Esophagus muscularis mucosa (tissue), 4 donors: ENCODE measurements around the gene COL5A1. TPM values are rescaled to one million over a fixed set of nuclear protein-coding genes. Genes with fewer than 3 reads are reported as not detected.
A peak's percentile ranks its signal among the peaks of the same experiment; 100 is the strongest.

Experiments used
- DNase-seq: peaks from one replicate; pipeline ENCODE4 v3.0.0-alpha.2; 2017; ENCODE audit errors: extremely low spot score
- H3K27ac ChIP-seq, 4 donors: fragments of 200-600 bp; sonication (generic); replicated peaks in 1 of 4; 1 replicate in 3 of 4; 2 replicates in 1 of 4; pipeline ENCODE4 v1.5.1; 2016 to 2019; ENCODE audit warnings: mild to moderate bottlenecking in 1 of 4
- H3K27me3 ChIP-seq, 4 donors: fragments of 200-600 bp; sonication (generic); one replicate each; pipeline versions ENCODE4 v1.5.1 to v1.6.0; 2016 to 2019
- H3K36me3 ChIP-seq, 4 donors: fragments of 200-600 bp; sonication (generic); one replicate each; pipeline ENCODE4 v1.5.1; 2016 to 2019
- H3K4me1 ChIP-seq, 4 donors: fragments of 200-600 bp; sonication (generic); one replicate each; pipeline ENCODE4 v1.5.1; 2016 to 2019
- H3K4me3 ChIP-seq, 4 donors: fragments of 200-600 bp; sonication (generic); 1 replicate in 2 of 4; 2 replicates in 2 of 4; pipeline ENCODE4 v1.5.1; 2016 to 2019; ENCODE audit warnings: mild to moderate bottlenecking in 4 of 4, moderate library complexity in 1 of 4
- H3K9me3 ChIP-seq, 4 donors: fragments of 200-600 bp; sonication (generic); 1 replicate in 3 of 4; 2 replicates in 1 of 4; pipeline ENCODE4 v1.5.1; 2016 to 2019
- EP300 ChIP-seq: sonication (generic); formaldehyde crosslinking; IDR thresholded peaks from one replicate; pipeline ENCODE4 v1.6.1; 2017; ENCODE audit warnings: antibody characterized with exemption
- POLR2A ChIP-seq: fragments of 450-650 bp; IDR thresholded peaks from one replicate; pipeline ENCODE4 v1.6.1; 2017; ENCODE audit warnings: antibody characterized with exemption, moderate library complexity, mild to moderate bottlenecking, low read depth
- POLR2AphosphoS5 ChIP-seq, 2 donors: sonication (generic); formaldehyde crosslinking; IDR thresholded peaks; one replicate each; pipeline ENCODE4 v1.6.1; 2017; ENCODE audit warnings: antibody characterized with exemption in 2 of 2
- WGBS: methylation state at CpG from one replicate; pipeline ENCODE4 v1.1.5; 2018; 5-methylcytosine and 5-hydroxymethylcytosine counted together
- intact Hi-C: fragments of 100-400 bp; cut with DNase I; formaldehyde crosslinking; loops from one replicate; pipeline ENCODE4 v1.15.1; 2023
- total RNA-seq, 4 donors: library from RNA; depleted of rRNA; stranded (reverse); fragments of >200 nt; gene quantifications; one replicate each; pipeline versions ENCODE4 v1.1.0 to v1.2.1, GENCODE V29; 2016
- TF ChIP-seq, protein P1 (sequence below), 3 experiments: fragments of 200-600 bp in 2 of 3; fragments of 450-650 bp in 1 of 3; sonication (generic) in 2 of 3; IDR thresholded peaks; one replicate each; pipeline ENCODE4 v1.5.1; 2017 to 2019; ENCODE audit warnings: antibody characterized with exemption in 3 of 3, mild to moderate bottlenecking in 2 of 3, moderate library complexity in 1 of 3

Gene COL5A1
- total RNA-seq, 4 donors from 2014 or later, result 36.0 to 89.5 (median 56.4) TPM

DNA sequence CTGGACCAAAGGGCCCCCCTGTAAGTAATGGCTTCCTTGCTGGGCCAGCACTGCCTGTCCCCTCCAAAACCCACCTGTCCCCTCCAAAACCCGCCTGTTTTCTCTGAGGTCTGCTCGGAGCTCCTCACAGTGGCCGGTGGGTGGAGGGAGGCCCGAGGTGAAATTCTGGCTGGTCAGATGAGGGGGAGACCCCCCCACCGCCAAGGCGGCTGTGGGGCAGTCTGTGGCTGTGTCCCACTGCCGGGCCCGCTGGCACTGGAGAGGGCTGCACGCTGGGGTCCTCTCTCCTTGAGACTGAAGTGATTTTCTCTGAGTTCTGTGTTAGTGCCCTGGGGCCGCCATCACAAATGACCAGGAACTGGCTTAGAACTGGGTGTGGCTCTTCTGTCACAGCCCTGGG lies 155.3 kb downstream of the COL5A1 start:
- TF ChIP-seq, protein P1, sequence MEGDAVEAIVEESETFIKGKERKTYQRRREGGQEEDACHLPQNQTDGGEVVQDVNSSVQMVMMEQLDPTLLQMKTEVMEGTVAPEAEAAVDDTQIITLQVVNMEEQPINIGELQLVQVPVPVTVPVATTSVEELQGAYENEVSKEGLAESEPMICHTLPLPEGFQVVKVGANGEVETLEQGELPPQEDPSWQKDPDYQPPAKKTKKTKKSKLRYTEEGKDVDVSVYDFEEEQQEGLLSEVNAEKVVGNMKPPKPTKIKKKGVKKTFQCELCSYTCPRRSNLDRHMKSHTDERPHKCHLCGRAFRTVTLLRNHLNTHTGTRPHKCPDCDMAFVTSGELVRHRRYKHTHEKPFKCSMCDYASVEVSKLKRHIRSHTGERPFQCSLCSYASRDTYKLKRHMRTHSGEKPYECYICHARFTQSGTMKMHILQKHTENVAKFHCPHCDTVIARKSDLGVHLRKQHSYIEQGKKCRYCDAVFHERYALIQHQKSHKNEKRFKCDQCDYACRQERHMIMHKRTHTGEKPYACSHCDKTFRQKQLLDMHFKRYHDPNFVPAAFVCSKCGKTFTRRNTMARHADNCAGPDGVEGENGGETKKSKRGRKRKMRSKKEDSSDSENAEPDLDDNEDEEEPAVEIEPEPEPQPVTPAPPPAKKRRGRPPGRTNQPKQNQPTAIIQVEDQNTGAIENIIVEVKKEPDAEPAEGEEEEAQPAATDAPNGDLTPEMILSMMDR (IDR thresholded peaks at IDR 0.05), result no peak
- TF ChIP-seq EP300 (no peak), POLR2AphosphoS5 (IDR thresholded peaks at IDR 0.05) (no peak), POLR2A (no peak)

DNA sequence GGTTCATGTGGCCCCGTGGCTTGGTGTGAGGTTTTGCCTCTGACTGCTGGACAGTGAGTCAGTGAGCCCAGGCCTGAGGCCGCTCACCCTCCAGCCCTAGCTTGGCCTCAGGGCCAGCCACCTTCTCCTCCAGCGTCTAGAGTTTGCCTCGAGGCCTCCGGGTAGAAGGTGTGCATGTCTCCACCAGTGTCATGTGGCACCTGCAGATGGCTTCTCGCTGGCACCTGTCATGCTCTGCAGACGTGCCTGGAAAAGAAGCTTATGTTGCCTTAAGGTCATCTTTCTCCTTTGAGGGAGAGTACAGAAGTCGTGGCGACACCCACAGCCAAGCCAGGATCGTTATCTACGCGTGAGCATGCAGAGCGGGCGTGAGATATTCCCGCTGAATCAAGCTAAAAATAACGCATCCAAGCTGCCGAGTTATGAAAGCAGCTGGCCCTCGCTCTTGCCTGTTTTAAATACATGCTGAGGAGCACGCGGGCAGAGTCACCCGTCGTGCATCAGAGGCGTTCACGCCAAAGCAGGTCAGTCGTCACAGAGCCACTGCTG lies 159.3 kb downstream of the COL5A1 start:
- H3K27ac ChIP-seq, result peak overlapping the region in 2 of 4 donors; percentile 37 to 62
- H3K9me3 ChIP-seq, result no peaks in the 10 kb centered on the region
- no peak for DNase-seq
- H3K4me3 ChIP-seq, result no peak overlapping the region
- WGBS, result 67% methylated on average over 21 of the region's 25 CpGs
- intact Hi-C loops, result no loop called here
- peaks cover 0 to 19% (median 13%) of the 10 kb centered on the region in 4 donors for H3K4me1 ChIP-seq
- H3K27me3 ChIP-seq, result no peaks in the 10 kb centered on the region
- TF ChIP-seq, protein P1 (IDR thresholded peaks at IDR 0.05), result no peak
- TF ChIP-seq POLR2A (no peak), EP300 (no peak), POLR2AphosphoS5 (IDR thresholded peaks at IDR 0.05) (peak; percentile 25 to 62)
- H3K36me3 ChIP-seq, result peaks cover 4 to 94% (median 56%) of the 10 kb centered on the region in 4 donors

More for the DNA sequence above, 155.3 kb downstream of the COL5A1 start:
- DNase-seq, result no peak
- H3K4me1 ChIP-seq, result peaks cover 0 to 29% (median 13%) of the 10 kb centered on the region in 4 donors
- WGBS, result 94% methylated on average over 9 of the region's 10 CpGs
- peaks cover 6 to 85% (median 40%) of the 10 kb centered on the region in 4 donors for H3K36me3 ChIP-seq
- no peaks in the 10 kb centered on the region for H3K27me3 ChIP-seq
- no peak overlapping the region for H3K4me3 ChIP-seq
- no peaks in the 10 kb centered on the region for H3K9me3 ChIP-seq
- H3K27ac ChIP-seq, result no peak overlapping the region
- intact Hi-C loops, result no loop called here

DNA sequence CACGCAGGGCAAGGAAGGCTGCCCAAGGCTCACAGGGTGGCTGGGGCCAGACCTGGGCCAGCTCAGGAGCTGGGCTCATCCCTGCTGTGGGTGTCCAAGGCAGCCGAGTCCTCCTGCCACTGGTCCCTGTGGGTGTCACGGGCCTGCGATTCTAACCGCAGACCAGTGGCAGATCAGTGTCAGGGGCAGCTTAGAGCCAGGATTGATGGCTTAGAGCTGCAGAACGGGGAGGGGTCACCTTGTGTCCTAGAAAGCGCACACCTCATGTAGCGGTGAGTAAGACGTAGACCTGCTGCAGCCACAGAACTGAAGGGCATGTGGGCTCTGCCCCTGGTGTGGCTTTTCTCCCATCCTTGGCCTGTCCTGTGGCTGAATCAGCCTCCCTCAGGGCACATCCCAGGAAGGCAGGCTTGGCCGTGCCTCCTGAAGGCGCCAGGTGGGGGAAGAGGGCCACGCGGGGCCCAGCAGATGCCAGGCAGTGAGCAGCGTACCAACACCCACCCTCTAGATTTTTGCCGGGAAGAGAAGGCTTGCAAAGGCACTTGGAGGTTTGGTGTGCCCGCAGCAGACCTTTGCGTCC lies 160.7 kb downstream of the COL5A1 start:
- H3K36me3 ChIP-seq, result peaks cover 4 to 86% (median 54%) of the 10 kb centered on the region in 4 donors

DNA sequence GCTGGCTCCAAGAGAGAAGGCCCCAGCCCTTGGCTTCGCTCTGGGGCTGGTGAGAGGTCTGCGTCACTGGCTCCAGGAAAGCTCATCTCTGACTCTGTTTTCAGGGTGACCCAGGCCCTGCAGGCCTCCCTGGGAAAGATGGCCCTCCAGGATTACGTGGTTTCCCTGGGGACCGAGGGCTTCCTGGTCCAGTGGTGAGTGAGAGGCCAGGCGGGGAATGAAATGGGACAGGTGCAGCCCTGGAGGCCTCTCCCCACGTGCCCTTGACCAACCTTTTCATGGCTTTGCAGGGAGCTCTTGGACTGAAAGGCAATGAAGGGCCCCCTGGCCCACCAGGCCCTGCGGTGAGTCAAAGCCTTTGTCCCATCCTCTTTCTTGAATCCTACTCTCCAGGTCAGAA lies 163.3 kb downstream of the COL5A1 start:
- TF ChIP-seq EP300, result no peak
- no peak for TF ChIP-seq POLR2A
- TF ChIP-seq POLR2AphosphoS5 (IDR thresholded peaks at IDR 0.05), result no peak
- TF ChIP-seq, protein P1 (IDR thresholded peaks at IDR 0.05), result no peak

More for the DNA sequence above, 160.7 kb downstream of the COL5A1 start:
- no peak for TF ChIP-seq POLR2A
- TF ChIP-seq POLR2AphosphoS5 (IDR thresholded peaks at IDR 0.05), result no peak
- TF ChIP-seq EP300, result no peak
- TF ChIP-seq, protein P1 (IDR thresholded peaks at IDR 0.05), result no peak
- no peak for DNase-seq
- Histone ChIP-seq H3K27ac (no peak overlapping the region), H3K9me3 (no peaks in the 10 kb centered on the region), H3K27me3 (no peaks in the 10 kb centered on the region), H3K4me1 (peaks cover 5 to 33% (median 21%) of the 10 kb centered on the region in 4 donors), H3K4me3 (no peak overlapping the region)
- intact Hi-C loops, result no loop called here
- 91% methylated on average over 15 of the region's 17 CpGs for WGBS

More for the DNA sequence above, 163.3 kb downstream of the COL5A1 start:
- Histone ChIP-seq H3K4me3 (no peak overlapping the region), H3K4me1 (peaks cover 18 to 36% (median 29%) of the 10 kb centered on the region in 4 donors), H3K27ac (no peak overlapping the region), H3K27me3 (no peaks in the 10 kb centered on the region), H3K36me3 (peaks cover 4 to 78% (median 40%) of the 10 kb centered on the region in 4 donors), H3K9me3 (no peaks in the 10 kb centered on the region)
- no peak for DNase-seq
- intact Hi-C loops, result no loop called here
- 88% methylated on average over 5 of the region's 7 CpGs for WGBS
